Omental fat pad (tissue), 4 donors: Measurements from ENCODE around the gene UBL4A. TPM values are rescaled to one million over a fixed set of nuclear protein-coding genes. Genes with fewer than 3 reads are reported as not detected.

Source experiments
- ATAC-seq: fragments of 150-250 bp; one replicate; pipeline ENCODE4 v1.9.1; 2016; ENCODE audit warnings: mild to moderate bottlenecking, moderate library complexity; ENCODE audit not compliant: low FRiP score
- DNase-seq: peaks from one replicate; pipeline ENCODE4 v3.0.0-alpha.2; 2019; ENCODE audit warnings: low spot score
- CTCF ChIP-seq, 3 donors: fragments of 450-650 bp; IDR thresholded peaks; one replicate each; pipeline ENCODE4 v1.5.1; 2016 to 2017; ENCODE audit warnings: antibody characterized with exemption in 3 of 3, mild to moderate bottlenecking in 3 of 3, moderate library complexity in 2 of 3
- total RNA-seq, 4 donors: library from RNA; depleted of rRNA; stranded (reverse); fragments of >200 nt; gene quantifications; one replicate each; pipeline ENCODE4 v1.1.0, GENCODE V29; 2016

The UBL4A gene
- total RNA-seq, 4 donors from 2014 or later: 21.3 to 43.0 (median 34.0) TPM

- TF ChIP-seq CTCF (IDR thresholded peaks at IDR 0.05): no peak
- no peak for DNase-seq
- ATAC-seq: no peak
These were observed 42.8 kb upstream of the UBL4A start for GRCh38 chrX:154529206-154529612.

- no peak for DNase-seq
- no peak for TF ChIP-seq CTCF (IDR thresholded peaks at IDR 0.05)
- peak; percentile 65 for ATAC-seq
These were observed 40.7 kb upstream of the UBL4A start for GRCh38 chrX:154526901-154527675.

- no peak for TF ChIP-seq CTCF (IDR thresholded peaks at IDR 0.05)
- ATAC-seq (no peak), DNase-seq (no peak)
These were observed 39.4 kb upstream of the UBL4A start for GRCh38 chrX:154525606-154526490.

GRCh38 chrX:154519389-154519788 lies 33.0 kb upstream of the UBL4A start:
- no peak for ATAC-seq
- no peak for TF ChIP-seq CTCF (IDR thresholded peaks at IDR 0.05)
- no peak for DNase-seq

- DNase-seq: no peak
- no peak for TF ChIP-seq CTCF (IDR thresholded peaks at IDR 0.05)
These were observed 30.8 kb upstream of the UBL4A start for GRCh38 chrX:154517101-154517781.

GRCh38 chrX:154516656-154517100 lies 30.3 kb upstream of the UBL4A start:
- no peak for DNase-seq
- peak; percentile 55 for ATAC-seq

More at GRCh38 chrX:154517101-154517781, 30.8 kb upstream of the UBL4A start:
- no peak for ATAC-seq

More at GRCh38 chrX:154516656-154517100, 30.3 kb upstream of the UBL4A start:
- TF ChIP-seq CTCF (IDR thresholded peaks at IDR 0.05): no peak
